ENCODE data around the gene LST1.
"Not testable (repeated sequence)": the region's sequence is repeated elsewhere in the genome, so short reads cannot be mapped to it uniquely, and the experiment has no call there.

The LST1 gene

GRCh38 chr6:31588871-31589650 is 3.0 kb downstream of the LST1 start:
- H3K4me3 ChIP-seq (ENCODE audit: control insufficient read depth, low read depth, low read length): no peak overlapping the region
- no peak for DNase-seq (ENCODE audit: low read depth)
- no peak for TF ChIP-seq CTCF (IDR thresholded peaks at IDR 0.05; ENCODE audit: control insufficient read depth, insufficient read depth, low read depth, low read length, missing control alignments)

GRCh38 chr6:31590691-31591090 is 4.6 kb downstream of the LST1 start:
- not testable (repeated sequence) for DNase-seq (ENCODE audit: low read depth); H3K4me3 ChIP-seq (ENCODE audit: control insufficient read depth, low read depth, low read length)

- no peak for TF ChIP-seq CTCF (IDR thresholded peaks at IDR 0.05; ENCODE audit: control insufficient read depth, insufficient read depth, low read depth, low read length, missing control alignments)
- no peak for DNase-seq (ENCODE audit: low read depth)
- no peak overlapping the region for H3K4me3 ChIP-seq (ENCODE audit: control insufficient read depth, low read depth, low read length)
These were observed 6.3 kb downstream of the LST1 start for GRCh38 chr6:31592396-31592771.

GRCh38 chr6:31597006-31597405 is 10.9 kb downstream of the LST1 start:
- TF ChIP-seq CTCF (IDR thresholded peaks at IDR 0.05; ENCODE audit: control insufficient read depth, insufficient read depth, low read depth, low read length, missing control alignments): peak; percentile 43
- no peak overlapping the region for H3K4me3 ChIP-seq (ENCODE audit: control insufficient read depth, low read depth, low read length)
- DNase-seq (ENCODE audit: low read depth): no peak

GRCh38 chr6:31607317-31607716 is 21.2 kb downstream of the LST1 start:
- DNase-seq (ENCODE audit: low read depth): no peak
- TF ChIP-seq CTCF (IDR thresholded peaks at IDR 0.05; ENCODE audit: control insufficient read depth, insufficient read depth, low read depth, low read length, missing control alignments): no peak
- no peak overlapping the region for H3K4me3 ChIP-seq (ENCODE audit: control insufficient read depth, low read depth, low read length)

- no peak for TF ChIP-seq CTCF (IDR thresholded peaks at IDR 0.05; ENCODE audit: control insufficient read depth, insufficient read depth, low read depth, low read length, missing control alignments)
- DNase-seq (ENCODE audit: low read depth): no peak
- no peak overlapping the region for H3K4me3 ChIP-seq (ENCODE audit: control insufficient read depth, low read depth, low read length)
These were observed 23.7 kb downstream of the LST1 start for GRCh38 chr6:31609519-31610406.

- TF ChIP-seq CTCF (IDR thresholded peaks at IDR 0.05; ENCODE audit: control insufficient read depth, insufficient read depth, low read depth, low read length, missing control alignments): no peak
- DNase-seq (ENCODE audit: low read depth): no peak
These were observed 24.9 kb downstream of the LST1 start for GRCh38 chr6:31610968-31611367.

More at GRCh38 chr6:31610968-31611367, 24.9 kb downstream of the LST1 start:
- no peak overlapping the region for H3K4me3 ChIP-seq (ENCODE audit: control insufficient read depth, low read depth, low read length)
